NCI-H146 treated with DMSO at 0.1 percent for 48 hours (cell line): ENCODE results near the gene ANKRD13D.

Experiments
- DNase-seq: peaks from one replicate; lab custom pipeline; 2025; ENCODE audit not compliant: unreplicated experiment; lab: John Stamatoyannopoulos, UW

The ANKRD13D gene

DNA sequence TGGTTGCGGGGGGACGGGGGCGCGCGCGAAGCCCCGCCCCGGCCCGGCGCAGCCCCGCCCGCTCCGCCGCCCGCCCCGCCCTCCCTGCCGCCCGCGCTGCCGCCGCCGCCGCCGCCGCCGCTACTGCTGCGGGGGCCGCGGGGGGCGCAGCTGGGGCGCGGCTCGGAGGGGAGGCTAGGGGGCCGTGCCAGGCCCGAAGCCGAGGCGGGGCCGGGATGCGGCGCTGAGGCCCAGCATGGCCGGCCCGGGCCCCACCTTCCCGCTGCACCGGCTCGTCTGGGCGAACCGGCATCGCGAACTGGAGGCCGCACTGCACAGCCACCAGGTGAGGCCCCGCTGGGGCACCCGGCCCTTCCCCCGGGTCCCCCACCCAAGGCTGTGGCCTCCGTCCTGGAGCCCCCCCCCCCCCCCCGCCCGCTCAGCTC is at the start of gene ANKRD13D:
Gene ANKRD13D, plus strand, starts transcription at position 78 of the 425 bp plus-strand sequence. Its CDS starts 158 bp downstream, at position 236.
- DNase-seq = no peak

DNA sequence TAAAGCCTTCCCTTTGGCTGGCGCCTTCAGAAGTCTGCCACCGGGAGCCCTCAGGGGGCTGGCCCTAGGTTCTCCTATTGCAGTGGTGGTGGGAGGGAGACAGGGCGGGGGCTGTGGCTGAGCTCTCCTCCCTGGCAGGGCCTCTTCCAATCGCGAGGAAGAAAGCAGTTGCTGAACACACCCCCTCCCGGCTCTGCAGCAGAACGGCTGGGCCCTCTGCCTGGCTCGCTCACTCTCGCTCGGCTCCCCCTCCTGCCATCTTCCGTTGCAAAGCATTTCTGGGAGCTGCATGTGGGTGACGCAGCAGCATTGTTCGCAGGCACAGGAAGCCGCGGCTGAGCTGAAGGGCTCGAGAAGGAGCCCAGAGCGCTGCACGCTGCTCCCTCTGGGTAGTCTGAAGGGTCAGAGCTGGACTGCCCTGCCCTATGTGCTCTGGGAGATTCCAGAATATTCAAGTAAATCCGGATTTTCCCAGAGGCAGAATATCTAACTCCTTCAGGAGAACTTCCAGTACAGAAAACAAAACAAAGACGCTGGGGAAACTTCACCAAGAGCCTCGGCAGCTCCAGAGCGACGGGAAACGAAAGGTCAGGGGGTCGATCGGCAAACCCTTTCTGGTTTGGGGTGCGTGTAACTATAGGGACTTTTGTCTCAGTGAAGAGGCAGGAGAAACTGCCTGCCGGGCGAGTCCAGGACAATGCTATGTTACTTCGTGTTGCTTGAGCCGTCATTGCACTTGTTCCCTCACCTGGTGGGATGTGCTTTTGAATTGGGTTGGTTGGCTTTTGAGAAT is 49.1 kb upstream of the ANKRD13D start:
- peak; percentile 100 for DNase-seq

DNA sequence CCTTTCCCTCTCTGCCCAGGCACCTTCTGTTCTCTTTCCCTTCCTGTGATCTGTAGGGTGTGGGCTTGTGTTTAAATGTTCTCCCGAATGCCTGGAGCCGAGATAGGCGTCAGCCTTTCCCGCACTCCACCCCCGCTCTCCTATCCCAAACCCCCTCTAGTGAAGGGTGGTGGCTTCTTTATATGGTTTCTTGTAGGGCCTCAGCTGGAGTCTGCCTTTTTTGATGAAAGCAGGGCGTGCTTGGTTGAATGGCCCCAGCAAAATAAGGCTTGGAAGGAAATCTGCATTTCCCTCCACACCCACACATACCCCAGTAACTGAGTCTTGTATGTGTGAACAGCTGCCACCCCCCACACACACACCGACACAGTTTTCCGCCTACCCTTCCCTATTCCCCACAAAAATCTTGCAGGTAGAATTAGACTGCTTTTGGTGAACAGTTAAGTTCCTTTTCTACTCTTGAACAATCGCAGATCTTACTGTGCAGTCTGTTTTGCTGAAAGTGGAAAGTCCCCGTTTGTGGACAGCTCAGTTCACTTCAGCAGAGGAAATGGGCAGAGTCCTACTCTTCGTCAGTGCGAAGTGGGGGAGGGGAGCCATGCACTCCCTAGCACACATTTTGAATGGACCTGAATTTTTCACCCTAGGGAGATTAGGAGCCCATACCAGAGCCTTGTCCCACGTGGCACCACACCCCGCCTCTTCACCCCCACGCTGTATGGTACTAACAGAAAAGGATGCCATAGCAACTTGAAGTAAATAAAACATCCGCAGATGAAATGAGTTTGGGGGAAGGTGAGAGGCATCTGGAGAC is 48.3 kb upstream of the ANKRD13D start:
- peak; percentile 39 for DNase-seq

DNA sequence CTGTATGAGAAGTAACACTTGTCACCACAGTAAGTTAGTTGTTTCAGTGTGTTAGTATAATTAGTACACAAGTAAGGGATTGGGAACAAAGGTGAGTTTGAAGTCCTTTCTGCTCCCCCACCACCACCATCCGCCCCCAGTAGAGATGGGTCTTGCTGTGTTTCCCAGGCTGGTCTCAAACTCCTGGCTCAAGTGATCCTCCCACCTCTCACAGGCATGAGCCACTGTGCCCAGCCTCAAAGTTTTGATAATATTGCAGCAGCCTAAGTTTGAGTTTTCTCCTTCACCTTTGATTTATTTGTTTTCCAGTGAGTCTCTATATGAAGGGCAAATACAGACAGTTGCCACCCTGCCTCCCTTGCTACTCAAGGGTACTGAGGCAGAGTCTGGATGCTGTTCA is 46.6 kb upstream of the ANKRD13D start:
- no peak for DNase-seq

DNA sequence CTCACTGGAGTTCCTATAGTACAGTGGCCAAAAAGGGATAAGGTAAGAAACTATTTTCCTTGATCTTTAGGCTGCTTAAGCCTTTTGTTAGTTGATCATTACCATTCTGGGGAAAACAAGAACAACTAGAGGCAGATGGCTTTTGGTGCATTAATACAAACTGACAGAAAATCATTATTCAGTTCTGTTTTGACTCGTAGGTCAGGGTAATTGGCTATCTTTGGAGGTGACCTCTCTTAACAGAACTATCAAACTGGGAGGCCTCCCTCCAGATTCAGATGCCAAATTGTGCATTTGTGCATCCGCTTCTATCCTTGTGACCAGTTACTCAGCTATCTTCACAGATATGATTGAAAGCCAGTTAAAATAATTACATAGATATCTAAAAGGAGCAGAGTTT is 46.1 kb upstream of the ANKRD13D start:
- DNase-seq = no peak

DNA sequence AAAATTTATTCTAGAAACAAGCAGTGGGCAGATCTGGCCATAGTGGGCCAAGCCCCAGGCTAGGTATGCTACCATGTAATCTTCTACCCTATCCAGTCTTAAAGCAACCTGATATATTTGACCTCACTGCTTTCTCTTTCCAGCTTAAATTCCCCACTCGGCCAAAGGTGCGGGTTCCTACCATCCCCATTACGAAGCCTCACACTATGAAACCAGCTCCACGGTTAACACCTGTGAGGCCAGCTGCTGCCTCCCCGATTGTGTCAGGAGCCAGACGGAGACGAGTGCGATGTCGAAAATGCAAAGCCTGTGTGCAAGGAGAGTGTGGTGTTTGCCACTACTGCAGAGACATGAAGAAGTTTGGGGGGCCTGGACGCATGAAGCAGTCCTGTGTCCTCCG is 44.1 kb upstream of the ANKRD13D start:
- DNase-seq = no peak

DNA sequence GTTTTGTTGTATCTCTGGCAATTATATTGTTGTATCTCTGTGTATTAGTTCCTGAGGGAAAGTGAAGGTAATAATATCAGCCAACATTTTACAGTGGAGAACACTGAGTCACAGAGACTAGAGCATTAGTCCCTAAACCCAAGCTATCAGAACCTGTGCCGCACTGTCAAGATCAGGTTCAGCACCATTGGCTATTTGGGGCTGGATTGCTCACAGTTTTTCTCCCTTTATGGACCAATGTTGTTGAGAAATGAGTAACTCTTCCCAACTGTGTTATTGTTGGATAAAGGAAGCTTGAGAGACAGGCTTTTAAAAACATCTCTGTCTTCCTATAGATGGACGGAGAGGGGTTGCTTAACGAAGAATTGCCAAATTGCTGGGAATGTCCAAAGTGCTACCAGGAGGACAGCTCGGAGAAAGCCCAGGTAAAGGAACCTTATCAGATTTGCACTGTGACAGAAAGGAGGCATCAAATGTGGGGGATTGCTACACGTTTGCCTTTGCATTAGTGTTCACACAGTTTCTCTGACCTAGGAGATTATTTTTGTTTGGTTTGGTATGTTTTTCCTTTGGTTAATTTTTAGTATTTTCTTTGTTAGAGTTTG is 41.1 kb upstream of the ANKRD13D start:
- DNase-seq = no peak

DNA sequence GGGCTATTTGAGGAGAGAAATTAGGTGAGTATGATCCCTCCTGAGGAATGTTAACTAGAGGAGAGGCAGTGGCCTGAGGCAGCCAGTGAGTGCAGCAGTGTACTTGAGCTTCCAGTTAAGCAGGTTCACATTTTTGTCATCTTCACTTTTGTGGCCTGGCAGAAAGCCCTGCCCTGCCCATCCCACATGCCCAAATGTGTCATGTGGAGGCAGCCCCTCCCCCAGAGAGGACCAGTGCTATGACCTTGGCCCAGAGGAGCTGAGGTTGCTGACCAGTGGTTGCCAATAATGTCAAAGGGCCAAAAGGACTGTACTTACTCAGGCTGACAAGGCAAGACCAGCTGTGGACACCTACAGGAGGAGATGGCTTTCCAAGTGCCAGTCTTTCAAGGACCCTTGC is 40.5 kb upstream of the ANKRD13D start:
- no peak for DNase-seq

DNA sequence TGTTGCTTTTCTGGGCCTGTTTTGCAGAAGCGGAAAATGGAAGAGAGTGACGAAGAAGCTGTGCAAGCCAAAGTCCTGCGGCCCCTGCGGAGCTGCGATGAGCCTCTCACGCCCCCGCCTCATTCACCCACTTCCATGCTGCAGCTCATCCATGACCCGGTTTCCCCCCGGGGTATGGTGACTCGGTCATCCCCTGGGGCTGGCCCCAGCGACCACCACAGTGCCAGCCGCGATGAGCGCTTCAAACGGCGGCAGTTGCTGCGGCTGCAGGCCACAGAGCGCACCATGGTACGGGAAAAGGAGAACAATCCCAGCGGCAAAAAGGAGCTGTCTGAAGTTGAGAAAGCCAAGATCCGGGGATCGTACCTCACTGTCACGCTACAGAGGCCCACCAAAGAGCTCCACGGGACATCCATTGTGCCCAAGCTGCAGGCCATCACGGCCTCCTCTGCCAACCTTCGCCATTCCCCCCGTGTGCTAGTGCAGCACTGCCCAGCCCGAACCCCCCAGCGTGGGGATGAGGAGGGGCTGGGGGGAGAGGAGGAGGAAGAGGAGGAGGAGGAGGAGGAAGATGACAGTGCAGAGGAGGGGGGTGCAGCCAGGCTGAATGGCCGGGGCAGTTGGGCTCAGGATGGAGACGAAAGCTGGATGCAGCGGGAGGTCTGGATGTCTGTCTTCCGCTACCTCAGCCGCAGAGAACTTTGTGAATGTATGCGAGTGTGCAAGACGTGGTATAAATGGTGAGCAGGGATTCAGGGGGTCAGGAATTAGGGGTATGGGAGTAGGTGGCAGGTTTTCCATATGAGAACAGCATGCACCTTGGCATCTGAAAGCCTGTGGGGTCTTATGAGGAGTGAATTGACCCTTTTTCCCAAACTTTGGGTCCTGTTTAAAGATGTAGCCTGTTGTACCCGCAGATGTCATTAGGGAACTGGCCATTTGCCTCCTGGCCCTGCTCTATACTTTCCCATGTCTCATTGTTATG is 38.8 kb upstream of the ANKRD13D start:
- DNase-seq = no peak

DNA sequence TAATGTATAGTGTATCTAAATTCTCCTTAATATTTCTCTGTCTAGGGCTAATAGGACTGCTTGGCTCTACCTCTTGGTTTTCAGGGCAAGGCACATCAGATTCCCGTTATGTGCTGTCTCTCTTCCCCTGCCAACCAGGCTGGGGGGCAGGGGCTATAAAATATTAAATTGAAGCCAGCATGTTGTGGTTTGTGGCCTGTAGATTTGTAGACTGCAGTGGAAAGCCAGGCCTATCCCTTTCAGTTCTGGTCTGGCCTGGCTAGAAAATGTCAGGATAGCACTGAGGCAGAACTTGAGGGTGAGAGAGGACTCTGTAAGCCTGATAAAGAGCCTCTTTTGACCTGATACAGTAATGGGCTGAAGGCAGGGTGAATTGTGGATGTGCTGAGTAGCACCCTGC is 37.3 kb upstream of the ANKRD13D start:
- DNase-seq = no peak

DNA sequence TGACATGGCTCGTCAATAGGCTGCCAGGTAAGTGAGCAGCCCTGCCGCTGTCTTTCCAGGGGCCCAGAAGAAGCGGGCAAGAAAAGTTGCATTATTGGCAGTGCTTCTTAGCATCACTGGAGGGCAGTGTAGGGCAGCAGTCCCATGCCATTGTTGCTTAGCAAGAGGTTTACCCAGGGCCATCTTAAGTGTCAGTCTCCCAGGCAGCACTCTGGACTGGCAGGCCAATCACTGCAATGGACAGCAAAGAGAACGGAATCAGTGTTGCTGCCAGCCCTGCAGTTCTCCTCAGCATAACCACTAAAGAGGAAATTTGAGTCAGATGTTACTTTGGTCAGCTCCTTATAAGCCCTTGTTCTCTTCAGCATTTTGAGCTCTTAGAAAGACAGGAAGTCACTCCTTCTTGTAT is 36.3 kb upstream of the ANKRD13D start:
- DNase-seq = peak; percentile 21

DNA sequence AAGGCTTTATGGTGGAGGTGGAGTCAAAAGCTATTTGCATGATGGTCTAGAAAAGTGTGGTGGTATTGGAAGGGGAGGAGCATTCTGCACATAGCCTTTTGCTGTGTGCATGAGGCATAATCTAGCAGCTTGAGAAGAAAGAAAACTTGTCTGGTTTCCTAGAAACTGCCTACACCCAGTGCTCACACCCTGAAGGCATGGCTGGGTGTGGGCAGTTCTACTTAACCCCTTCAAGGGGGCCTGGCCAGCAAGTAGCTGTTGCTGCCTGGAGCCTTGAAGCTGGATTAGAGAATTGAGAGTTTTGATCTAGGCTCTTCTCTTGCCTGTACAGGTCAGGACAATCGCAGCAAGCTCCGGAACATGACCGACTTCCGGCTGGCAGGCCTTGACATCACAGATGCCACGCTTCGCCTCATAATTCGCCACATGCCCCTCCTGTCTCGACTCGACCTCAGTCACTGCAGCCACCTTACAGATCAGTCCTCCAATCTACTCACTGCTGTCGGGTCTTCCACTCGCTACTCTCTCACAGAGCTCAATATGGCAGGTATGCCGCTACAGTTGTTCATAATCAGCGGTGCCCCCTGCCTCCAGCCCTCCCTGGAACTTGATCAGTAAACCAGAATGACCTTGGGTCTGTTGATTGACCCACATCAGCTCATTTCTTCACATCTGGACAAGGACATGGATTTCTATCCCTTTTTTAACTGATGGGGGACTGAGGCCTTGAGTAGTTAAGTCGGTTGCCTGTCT is 35.1 kb upstream of the ANKRD13D start:
- no peak for DNase-seq

DNA sequence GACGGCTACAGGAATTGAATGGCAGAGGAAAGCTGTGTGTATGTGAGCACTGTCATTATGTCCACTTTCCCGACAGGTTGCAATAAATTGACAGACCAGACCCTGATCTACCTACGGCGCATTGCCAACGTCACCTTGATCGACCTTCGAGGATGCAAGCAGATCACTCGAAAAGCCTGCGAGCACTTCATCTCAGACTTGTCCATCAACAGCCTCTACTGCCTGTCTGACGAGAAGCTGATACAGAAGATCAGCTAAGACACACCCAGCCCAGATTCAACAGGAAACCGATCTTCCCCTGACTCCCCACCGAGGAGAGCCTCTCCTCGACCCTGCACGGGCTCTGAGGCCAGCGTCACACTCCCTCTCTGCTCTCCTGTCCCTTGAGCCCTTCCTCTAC is 34.3 kb upstream of the ANKRD13D start:
- no peak for DNase-seq

DNA sequence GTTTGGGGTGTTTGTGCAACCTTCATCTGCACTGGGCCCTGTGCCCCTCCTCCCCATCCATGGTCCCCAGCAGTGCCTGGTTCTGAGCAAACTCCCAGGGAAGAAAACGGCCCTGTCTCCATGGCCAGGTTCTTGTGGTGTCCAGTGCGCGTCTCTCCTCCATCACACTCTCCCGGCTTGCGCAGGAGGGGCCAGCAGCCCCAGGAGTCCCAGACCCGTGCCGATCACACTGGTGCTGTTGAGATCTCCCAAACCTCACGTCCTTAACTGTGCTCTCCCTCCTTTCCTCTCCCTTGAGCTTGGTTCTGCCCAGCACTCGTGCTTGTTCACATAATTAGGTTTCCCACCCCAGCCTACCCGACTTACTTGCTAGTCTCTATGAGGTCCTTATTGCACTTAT is 33.8 kb upstream of the ANKRD13D start:
- DNase-seq = no peak

DNA sequence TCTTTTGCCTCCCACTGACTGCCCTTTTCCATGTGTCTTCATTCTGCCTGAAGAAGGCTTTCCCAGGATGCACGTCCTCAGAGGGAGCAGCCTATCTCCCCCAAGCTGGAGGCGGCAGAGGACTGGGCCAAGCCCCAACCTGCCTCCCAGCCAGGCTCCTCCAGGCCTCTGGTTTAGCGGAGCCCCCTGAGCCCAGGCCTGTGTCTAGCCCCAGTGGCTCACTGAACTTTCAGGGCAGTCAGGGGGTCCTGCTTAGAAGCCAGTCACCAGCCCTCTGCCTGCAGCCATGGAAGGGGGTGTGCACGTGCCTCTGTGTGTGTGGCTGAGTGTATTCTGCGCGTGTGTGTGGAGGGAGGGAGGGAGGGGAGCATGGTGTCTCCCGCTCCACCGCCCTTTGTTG is 33.2 kb upstream of the ANKRD13D start:
- DNase-seq = no peak

DNA sequence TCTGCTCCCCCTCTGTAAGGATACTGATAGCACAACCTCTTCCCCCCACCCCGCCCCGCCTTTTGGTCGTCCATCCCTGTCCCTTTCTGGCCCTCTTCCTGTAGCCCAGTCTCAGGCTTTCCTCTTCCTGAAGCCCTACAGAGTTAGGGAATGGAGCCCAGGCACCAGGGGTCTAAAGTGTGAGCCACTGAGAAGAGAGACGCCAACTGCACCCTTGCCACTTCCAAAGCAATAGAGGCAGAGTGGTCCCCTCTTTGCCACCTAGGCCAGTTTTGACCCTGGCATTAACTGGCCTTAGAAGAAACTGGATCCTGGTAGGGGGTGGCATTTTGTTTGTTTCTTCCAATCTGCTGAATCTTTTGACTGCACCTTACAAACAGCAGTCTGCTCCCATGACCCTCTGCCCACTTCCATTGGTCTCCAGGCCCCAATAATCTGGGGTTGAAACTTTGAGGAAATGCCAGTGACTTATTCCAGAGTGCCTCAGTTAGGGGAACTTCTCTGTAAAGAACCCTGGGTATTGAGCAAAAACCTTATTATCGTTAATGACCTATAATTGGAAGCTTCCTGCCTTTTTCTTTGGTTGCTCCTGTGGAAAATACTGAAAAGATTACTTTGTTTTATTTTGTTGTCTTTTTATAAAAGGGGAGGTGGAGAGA is 32.5 kb upstream of the ANKRD13D start:
- no peak for DNase-seq

DNA sequence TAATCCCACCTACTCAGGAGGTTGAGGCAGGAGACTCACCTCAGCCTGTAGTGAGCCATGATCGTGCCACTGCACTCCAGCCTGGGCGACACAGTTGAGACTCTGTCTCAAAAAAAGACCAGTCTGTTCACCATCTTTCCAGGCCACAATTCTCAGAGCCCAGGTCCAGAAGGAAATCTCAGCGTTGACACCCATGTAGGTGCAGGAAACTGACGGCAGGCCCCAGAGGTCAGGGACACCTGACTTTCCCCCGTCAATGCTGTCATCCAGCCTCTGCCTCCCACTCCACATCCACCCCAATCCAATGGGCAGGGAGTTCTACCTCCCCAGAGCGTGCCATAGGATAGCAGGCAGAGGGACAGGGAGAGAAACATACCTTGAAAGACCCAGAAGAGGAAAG is 28.7 kb upstream of the ANKRD13D start:
- no peak for DNase-seq

DNA sequence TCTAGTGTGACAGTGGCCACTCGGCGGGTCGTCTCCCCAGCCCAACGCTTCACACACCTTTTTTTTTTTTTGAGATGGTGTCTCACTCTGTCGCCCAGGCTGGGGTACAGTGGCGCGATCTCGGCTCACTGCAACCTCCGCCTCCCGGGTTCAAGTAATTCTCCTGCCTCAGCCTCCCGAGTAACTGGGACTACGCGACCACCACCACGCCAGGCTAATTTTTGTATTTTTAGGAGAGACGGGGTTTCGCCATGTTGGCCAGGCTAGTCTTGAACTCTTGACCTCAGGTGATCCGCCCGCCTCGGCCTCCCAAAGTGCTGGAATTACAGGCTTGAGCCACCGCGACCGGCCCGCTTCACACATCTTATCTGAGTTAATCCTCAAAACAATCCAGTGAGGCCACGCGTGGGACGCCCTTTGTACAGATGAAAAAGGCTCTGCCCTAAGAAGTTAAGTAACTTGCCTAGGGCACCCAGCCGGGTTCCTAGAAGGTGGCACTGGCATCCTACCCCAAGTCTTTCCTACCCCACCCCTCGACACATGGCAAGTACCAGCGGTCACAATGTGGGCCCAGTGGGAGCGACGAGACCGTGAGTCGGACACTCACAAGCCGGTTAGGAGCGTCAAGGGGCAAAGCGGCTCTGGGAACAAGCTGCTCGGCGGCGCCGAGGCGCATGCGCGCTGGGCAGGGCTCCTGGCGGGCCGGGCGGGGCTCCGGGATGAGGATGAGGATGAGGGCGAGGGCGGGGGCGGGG is 28.0 kb upstream of the ANKRD13D start:
- peak; percentile 15 for DNase-seq

DNA sequence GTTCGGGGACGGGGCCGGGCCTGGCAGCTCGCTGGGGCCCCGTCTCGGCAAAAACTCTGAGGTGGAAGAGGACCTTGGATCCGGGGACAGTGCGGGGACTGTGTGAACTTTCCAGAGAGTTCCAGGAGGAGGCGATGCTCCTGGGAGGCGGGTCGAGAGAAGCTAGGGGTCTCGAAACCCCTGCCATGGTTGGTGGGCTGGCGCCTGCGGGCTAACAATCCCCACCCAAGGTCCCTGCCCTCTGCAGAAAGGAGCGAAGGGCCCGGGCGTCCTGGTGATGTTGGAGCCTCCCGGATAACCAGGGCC is 27.5 kb upstream of the ANKRD13D start:
- no peak for DNase-seq
